Ishikawa (cell line): ENCODE results near the gene ZC3H4.
A peak's percentile ranks its signal among the peaks of the same experiment; 100 is the strongest.

Experiments
- CEBPB ChIP-seq: IDR thresholded peaks from 2 replicates; pipeline ENCODE4 v1.6.1; 2012
- CREB1 ChIP-seq: IDR thresholded peaks from 2 replicates; pipeline ENCODE4 v1.6.1; 2012; ENCODE audit warnings: low read depth
- EGR1 ChIP-seq: IDR thresholded peaks from 2 replicates; pipeline ENCODE4 v1.6.1; 2012
- EP300 ChIP-seq: IDR thresholded peaks from 2 replicates; pipeline ENCODE4 v1.6.1; 2012; ENCODE audit warnings: borderline replicate concordance
- FOXM1 ChIP-seq: IDR thresholded peaks from 2 replicates; pipeline ENCODE4 v1.6.1; 2012; ENCODE audit warnings: low read depth, borderline replicate concordance
- NFIC ChIP-seq: IDR thresholded peaks from 2 replicates; pipeline ENCODE4 v1.6.1; 2012
- RAD21 ChIP-seq: IDR thresholded peaks from 2 replicates; pipeline ENCODE4 v1.6.1; 2012; ENCODE audit warnings: low read depth
- TAF1 ChIP-seq: IDR thresholded peaks from 2 replicates; pipeline ENCODE4 v1.6.1; 2012; ENCODE audit warnings: low read depth, mild to moderate bottlenecking
- TCF12 ChIP-seq: IDR thresholded peaks from 2 replicates; pipeline ENCODE4 v1.6.1; 2012; ENCODE audit warnings: low read depth
- TEAD4 ChIP-seq: IDR thresholded peaks from 2 replicates; pipeline ENCODE4 v1.6.1; 2012
- YY1 ChIP-seq: IDR thresholded peaks from 2 replicates; pipeline ENCODE4 v1.6.1; 2012; ENCODE audit warnings: low read depth
- ZBTB7A ChIP-seq: IDR thresholded peaks from 2 replicates; pipeline ENCODE4 v1.6.1; 2012; ENCODE audit warnings: low read depth
- TF ChIP-seq, protein P1 (sequence below): IDR thresholded peaks from 2 replicates; pipeline ENCODE4 v1.6.1; 2012
- TF ChIP-seq, protein P2 (sequence below): IDR thresholded peaks from 2 replicates; pipeline ENCODE4 v1.6.1; 2012
- TF ChIP-seq, protein P3 (sequence below): IDR thresholded peaks from 2 replicates; pipeline ENCODE4 v1.6.1; 2012; ENCODE audit warnings: low read depth, mild to moderate bottlenecking

The ZC3H4 gene

DNA sequence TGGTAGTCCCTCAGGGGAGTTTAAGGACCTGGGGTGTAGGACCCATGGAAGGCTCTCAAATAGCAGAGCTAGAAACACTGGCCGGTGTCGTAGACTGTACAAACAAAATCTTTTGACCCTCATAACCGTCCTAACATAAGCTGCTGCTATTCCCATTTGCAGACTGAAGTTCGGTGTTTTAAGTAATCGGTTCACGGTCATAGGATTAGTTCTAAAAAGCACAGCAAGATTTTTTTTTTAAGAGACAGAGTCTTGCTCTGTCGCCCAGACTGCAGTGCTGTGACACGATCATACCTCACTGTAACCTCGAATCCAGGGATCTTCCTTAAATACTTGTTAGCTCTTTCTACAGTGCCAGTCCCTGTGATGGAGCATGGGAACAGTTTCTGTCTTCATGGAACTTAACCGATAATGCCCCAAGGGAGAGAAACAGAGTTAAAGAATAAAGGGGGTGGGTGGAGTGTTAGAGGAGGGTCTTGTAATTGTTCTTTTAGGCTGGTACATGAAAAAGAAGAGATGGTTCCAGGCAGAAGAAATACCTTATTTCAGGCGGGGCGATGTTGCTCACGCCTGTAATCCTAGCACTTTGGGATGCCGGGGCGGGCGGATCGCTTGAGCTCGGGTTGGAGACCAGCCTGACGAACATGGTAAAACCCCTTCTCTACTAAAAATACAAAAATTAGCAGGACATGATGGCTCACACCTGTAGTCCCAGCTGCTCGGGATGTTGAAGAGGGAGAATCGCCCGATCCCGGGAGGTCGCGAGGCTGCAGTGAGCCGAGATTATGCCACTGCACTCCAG, 475 bp upstream of the ZC3H4 start:
- no peak for TF ChIP-seq ZBTB7A
- TF ChIP-seq TCF12: no peak
- TF ChIP-seq CREB1: no peak
- no peak for TF ChIP-seq TAF1
- TF ChIP-seq EGR1: no peak
- TF ChIP-seq YY1: no peak
- TF ChIP-seq FOXM1: no peak
- no peak for TF ChIP-seq NFIC
- TF ChIP-seq, protein P1, sequence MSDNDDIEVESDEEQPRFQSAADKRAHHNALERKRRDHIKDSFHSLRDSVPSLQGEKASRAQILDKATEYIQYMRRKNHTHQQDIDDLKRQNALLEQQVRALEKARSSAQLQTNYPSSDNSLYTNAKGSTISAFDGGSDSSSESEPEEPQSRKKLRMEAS: no peak
- TF ChIP-seq, protein P2, sequence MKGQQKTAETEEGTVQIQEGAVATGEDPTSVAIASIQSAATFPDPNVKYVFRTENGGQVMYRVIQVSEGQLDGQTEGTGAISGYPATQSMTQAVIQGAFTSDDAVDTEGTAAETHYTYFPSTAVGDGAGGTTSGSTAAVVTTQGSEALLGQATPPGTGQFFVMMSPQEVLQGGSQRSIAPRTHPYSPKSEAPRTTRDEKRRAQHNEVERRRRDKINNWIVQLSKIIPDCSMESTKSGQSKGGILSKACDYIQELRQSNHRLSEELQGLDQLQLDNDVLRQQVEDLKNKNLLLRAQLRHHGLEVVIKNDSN: no peak
- TF ChIP-seq TEAD4: no peak
- no peak for TF ChIP-seq EP300
- TF ChIP-seq CEBPB: no peak

DNA sequence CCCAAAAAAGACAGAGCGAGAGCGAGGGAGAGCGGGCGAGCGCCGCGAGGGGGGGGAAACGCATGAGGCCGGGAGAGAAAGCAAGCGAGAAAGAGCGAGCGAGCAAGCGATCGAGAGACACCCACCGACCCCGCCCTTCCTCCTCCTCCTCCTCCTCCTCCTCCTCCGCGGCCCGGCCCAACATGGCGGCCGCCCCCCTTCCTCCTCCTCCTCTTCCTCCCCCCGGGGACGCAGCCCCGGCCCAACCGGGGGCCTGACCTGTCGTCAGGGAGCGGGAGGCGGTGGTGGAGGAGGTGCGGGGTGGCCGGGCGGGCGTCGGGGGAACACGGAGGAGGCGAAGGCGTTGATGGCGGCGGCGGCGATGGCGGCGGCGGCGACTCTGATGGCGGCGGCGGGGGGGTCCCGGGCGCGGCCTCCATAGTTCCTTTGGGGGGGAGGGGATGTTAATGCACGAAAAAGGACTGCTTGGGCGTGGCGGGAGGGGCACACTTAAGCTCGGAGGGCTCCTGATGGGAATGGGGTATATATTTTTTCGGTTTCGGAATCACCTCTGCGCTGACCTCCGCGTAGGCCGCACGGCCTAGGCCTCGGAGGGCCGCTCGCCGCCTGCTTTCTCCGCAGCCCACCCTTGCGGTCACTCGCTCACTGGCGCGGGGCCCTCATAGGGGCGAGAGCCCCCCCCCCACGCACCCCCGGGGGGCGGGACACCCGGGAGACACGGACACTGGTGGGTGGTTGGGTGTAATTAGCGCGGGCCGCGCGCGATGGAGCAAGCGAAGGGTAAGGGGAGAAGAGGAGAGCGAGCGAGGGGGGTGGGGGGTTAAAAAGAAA, 1.2 kb downstream of the ZC3H4 start:
- TF ChIP-seq TEAD4 (0 out of 2 replicates have a peak, but pooled peaks have one; percentile 22), CEBPB (peak; percentile 18; the same call in 1 of the 2 replicates), CREB1 (no peak), EP300 (no peak; the same call in 1 of the 2 replicates), YY1 (peak; percentile 93), EGR1 (peak; percentile 76), TCF12 (no peak), NFIC (0 out of 2 replicates have a peak, but pooled peaks have one; percentile 4), RAD21 (no peak), FOXM1 (no peak), TAF1 (peak; percentile 70), ZBTB7A (peak; percentile 44)
- TF ChIP-seq, protein P3, sequence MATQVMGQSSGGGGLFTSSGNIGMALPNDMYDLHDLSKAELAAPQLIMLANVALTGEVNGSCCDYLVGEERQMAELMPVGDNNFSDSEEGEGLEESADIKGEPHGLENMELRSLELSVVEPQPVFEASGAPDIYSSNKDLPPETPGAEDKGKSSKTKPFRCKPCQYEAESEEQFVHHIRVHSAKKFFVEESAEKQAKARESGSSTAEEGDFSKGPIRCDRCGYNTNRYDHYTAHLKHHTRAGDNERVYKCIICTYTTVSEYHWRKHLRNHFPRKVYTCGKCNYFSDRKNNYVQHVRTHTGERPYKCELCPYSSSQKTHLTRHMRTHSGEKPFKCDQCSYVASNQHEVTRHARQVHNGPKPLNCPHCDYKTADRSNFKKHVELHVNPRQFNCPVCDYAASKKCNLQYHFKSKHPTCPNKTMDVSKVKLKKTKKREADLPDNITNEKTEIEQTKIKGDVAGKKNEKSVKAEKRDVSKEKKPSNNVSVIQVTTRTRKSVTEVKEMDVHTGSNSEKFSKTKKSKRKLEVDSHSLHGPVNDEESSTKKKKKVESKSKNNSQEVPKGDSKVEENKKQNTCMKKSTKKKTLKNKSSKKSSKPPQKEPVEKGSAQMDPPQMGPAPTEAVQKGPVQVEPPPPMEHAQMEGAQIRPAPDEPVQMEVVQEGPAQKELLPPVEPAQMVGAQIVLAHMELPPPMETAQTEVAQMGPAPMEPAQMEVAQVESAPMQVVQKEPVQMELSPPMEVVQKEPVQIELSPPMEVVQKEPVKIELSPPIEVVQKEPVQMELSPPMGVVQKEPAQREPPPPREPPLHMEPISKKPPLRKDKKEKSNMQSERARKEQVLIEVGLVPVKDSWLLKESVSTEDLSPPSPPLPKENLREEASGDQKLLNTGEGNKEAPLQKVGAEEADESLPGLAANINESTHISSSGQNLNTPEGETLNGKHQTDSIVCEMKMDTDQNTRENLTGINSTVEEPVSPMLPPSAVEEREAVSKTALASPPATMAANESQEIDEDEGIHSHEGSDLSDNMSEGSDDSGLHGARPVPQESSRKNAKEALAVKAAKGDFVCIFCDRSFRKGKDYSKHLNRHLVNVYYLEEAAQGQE: no peak
- TF ChIP-seq, protein P2: no peak
- TF ChIP-seq, protein P1: peak; percentile 42; the same call in 1 of the 2 replicates

DNA sequence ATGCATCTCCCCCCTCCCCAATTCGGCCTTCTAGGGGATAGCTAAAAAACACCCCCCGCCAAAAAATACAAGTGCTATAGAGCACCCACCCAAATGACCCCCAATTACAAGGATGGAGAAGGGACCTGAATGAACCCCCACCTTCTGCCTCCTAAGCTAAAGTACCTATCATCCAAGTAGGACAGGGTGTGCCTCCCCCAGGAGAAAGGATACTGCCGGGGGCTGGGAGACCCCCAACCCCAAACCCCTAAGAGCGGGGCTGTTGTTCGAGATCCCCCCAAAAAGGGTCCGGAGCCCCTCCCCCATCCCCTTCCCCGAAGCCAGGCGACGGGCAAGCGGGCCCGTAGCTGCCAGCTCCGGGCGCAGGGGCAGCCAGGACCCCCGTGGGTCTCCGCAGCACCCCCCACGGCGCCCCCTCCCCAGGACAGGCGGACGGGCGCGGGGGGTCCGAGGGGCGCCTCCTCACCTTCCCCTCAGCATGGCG, 1.9 kb downstream of the ZC3H4 start:
- TF ChIP-seq ZBTB7A (peak; percentile 94; the same call in 1 of the 2 replicates), FOXM1 (no peak)

DNA sequence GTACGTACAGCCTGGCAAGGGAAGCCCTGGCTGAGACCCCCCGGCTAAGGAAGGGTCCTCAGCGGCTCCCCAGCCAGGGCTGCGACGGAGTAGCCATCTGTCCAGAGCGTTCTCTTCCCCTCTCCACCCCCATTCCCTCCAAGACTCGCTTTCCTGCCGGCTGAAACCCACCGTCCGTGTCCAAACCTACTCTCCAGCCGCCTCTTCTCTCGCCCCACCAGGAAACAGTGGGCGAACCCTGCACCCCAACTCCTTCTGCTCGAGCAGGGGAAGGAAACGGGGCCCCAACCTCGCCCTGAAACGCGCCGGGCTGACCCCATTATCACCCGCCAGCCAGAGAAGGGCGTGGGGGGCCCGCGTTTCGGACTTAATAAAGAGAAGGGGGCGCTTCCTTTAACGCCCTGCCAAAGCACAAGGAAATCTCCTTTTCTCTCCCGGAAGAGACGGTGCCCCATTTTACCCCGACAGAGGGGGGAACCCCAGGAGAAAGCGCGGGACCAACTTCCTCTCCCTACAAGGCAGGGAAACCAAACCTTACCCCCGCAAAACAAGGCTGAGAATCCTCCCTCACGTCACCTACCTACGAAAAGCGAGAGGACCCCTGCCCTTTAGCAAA, 2.5 kb downstream of the ZC3H4 start:
- TF ChIP-seq EGR1 (no peak), EP300 (no peak), NFIC (no peak), TCF12 (no peak)
- TF ChIP-seq, protein P1: no peak

DNA sequence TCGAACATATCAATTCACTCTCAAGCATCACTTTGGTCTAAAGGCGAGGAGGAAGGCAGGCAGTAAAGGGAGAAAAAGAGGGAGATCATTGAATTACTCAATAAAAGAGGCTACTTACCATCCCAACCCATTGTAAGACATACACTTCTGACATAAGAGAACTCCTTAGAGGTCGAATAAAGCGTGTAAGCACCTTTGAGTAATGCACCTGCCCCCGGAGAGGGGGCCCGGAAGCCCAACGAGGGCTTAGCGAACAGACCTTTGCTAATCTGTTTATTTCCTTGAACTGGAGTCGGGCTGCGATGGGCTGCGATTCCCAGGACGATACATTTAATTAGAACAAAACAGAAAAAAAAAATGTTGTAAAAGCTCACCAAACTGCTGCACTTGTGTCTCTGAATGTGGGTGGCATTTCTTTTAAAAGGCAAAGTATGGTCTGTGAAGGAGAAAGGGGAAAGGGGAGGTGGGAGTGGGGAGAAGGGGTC, 3.0 kb downstream of the ZC3H4 start:
- TF ChIP-seq, protein P1: no peak
- no peak for TF ChIP-seq RAD21
- no peak for TF ChIP-seq CREB1
- TF ChIP-seq FOXM1: no peak
- TF ChIP-seq YY1: no peak
- TF ChIP-seq CEBPB: no peak
